Activated CD8-positive, alpha-beta T cell treated with anti-CD3 and anti-CD28 coated beads for 36 hours (primary cell): Measurements from ENCODE around the gene PTPN7. TPM values are rescaled to one million over a fixed set of nuclear protein-coding genes. Genes with fewer than 3 reads are reported as not detected.
A peak's percentile ranks its signal among the peaks of the same experiment; 100 is the strongest.
"Not testable (repeated sequence)": the region's sequence is repeated elsewhere in the genome, so short reads cannot be mapped to it uniquely, and the experiment has no call there.

Experiments used
- ATAC-seq: fragments of 200-7000 bp; cut with Tn5 transposase; one replicate; pipeline ENCODE4 v1.10.0; 2021; ENCODE audit warnings: mild to moderate bottlenecking, moderate library complexity
- CTCF ChIA-PET: fragments of 350-600 bp; sonication (Branson Sonifier 250); formaldehyde crosslinking; loops from one replicate; lab custom pipeline; 2021; ENCODE audit warnings: antibody characterized with exemption; lab: Charles Lee
- POLR2A ChIA-PET: fragments of 350-600 bp; sonication (Branson Sonifier 250); formaldehyde crosslinking; loops from one replicate; lab custom pipeline; 2021; ENCODE audit warnings: antibody characterized with exemption; lab: Charles Lee
- DNase-seq: peaks from one replicate; pipeline ENCODE4 v3.0.0-alpha.2; 2020
- H3K27ac Mint-ChIP-seq: one replicate; pipeline ENCODE4 v1.8.0; 2021; ENCODE audit warnings: mild to moderate bottlenecking, mixed read lengths
- H3K27me3 Mint-ChIP-seq: one replicate; pipeline ENCODE4 v1.8.0; 2021; ENCODE audit warnings: mixed read lengths
- H3K36me3 Mint-ChIP-seq: one replicate; pipeline ENCODE4 v1.8.0; 2021; ENCODE audit warnings: low read depth, mixed read lengths
- H3K4me1 Mint-ChIP-seq: one replicate; pipeline ENCODE4 v1.8.0; 2021; ENCODE audit warnings: low read depth, mixed read lengths
- H3K4me3 Mint-ChIP-seq: one replicate; pipeline ENCODE4 v1.8.0; 2021; ENCODE audit warnings: mild to moderate bottlenecking, moderate library complexity, mixed read lengths
- H3K9me3 Mint-ChIP-seq: one replicate; pipeline ENCODE4 v1.8.0; 2021; ENCODE audit warnings: mixed read lengths
- intact Hi-C: fragments of 100-400 bp; cut with micrococcal nuclease; formaldehyde crosslinking; loops from one replicate; pipeline ENCODE4 v1.10.0; 2022
- total RNA-seq, 2 experiments: library from RNA; stranded (reverse); gene quantifications; one replicate each; pipeline ENCODE4 v1.2.3, GENCODE V29; 2021
- TF ChIP-seq, protein P1 (sequence below): fragments of 200-600 bp; IDR thresholded peaks from one replicate; pipeline ENCODE4 v1.8.0; 2022; ENCODE audit warnings: antibody characterized with exemption, mild to moderate bottlenecking

The PTPN7 gene
- total RNA-seq, 2 experiments from 2014 or later = 195 to 200 TPM

DNA sequence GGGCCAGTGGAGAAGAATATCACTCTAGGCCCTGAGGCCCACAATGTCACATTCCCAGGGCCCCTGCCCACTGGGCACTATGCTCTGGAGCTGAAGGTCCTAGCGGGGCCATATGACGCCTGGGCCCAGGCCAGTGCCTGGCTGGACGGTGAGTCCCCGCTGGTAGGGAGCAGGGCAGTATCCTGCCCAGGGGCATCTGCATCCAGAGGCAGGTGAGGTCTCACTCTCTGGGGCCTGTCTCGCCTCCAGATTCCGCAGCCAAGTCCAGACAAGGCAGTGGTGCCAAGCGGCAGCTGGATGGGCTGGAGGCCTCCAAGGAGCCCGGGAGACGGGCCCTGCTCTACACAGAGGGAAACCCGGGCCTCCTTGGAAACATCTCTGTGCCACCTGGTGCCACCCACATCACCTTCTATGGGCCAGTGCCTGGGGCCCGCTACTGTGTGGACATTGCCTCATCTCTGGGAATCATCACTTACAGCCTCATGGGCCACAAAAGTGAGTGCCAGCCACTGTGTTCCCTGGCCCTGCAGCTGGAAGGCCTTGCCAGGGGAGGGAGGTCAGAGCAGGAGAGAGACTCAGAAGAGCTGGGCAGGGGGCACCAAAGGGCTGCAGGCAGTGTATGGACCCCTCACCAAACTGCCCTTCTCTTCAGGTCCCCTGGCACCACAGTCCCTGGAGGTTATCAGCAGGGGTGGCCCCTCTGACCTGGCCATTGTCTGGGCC lies 11.1 kb upstream of the PTPN7 start:
- ATAC-seq (peak; percentile 47), DNase-seq (no peak)
- H3K27me3 Mint-ChIP-seq = no peaks in the 10 kb centered on the region
- ChIA-PET CTCF (interaction anchor here (1.3 kb wide), 1 partner anchor 9 kb away, joined by 3 read pairs; no protein-coding TSS in a partner anchor), POLR2A (interaction anchor here (1.3 kb wide), 1 partner anchor 9 kb away, joined by 5 read pairs; no protein-coding TSS in a partner anchor)
- H3K4me1 Mint-ChIP-seq = peaks cover 10% of the 10 kb centered on the region
- H3K4me3 Mint-ChIP-seq = no peak overlapping the region
- no peaks in the 10 kb centered on the region for H3K36me3 Mint-ChIP-seq
- TF ChIP-seq, protein P1, sequence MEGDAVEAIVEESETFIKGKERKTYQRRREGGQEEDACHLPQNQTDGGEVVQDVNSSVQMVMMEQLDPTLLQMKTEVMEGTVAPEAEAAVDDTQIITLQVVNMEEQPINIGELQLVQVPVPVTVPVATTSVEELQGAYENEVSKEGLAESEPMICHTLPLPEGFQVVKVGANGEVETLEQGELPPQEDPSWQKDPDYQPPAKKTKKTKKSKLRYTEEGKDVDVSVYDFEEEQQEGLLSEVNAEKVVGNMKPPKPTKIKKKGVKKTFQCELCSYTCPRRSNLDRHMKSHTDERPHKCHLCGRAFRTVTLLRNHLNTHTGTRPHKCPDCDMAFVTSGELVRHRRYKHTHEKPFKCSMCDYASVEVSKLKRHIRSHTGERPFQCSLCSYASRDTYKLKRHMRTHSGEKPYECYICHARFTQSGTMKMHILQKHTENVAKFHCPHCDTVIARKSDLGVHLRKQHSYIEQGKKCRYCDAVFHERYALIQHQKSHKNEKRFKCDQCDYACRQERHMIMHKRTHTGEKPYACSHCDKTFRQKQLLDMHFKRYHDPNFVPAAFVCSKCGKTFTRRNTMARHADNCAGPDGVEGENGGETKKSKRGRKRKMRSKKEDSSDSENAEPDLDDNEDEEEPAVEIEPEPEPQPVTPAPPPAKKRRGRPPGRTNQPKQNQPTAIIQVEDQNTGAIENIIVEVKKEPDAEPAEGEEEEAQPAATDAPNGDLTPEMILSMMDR = no peak
- intact Hi-C loops = no loop called here
- H3K27ac Mint-ChIP-seq = no peak overlapping the region
- no peaks in the 10 kb centered on the region for H3K9me3 Mint-ChIP-seq

DNA sequence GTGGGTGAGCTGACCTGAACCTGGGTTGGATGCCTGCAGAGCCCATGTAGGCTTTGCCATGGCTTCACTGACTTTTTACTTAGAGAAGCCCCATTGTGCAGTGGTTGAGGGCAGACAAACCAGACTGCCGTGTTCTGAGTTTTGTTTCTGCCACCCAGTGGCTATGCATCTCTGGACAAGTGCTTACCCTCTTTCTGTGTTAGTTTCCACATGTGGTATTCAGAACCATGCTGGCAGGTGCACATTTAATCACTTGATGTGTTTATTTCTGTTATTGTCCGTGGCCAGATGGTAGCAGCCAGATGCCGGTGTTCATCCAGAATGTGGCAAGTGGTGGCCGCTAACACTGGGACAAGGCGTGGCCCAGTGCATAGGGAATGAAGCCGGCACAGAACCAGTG lies 10.3 kb upstream of the PTPN7 start:
- Mint-ChIP-seq H3K4me1 (peaks cover 17% of the 10 kb centered on the region), H3K4me3 (no peak overlapping the region), H3K36me3 (no peaks in the 10 kb centered on the region), H3K27ac (no peak overlapping the region), H3K27me3 (no peaks in the 10 kb centered on the region), H3K9me3 (no peaks in the 10 kb centered on the region)
- TF ChIP-seq, protein P1 = no peak
- ChIA-PET CTCF (interaction anchor here (0.6 to 1.3 kb wide), 3 partner anchors 9 to 35 kb away, joined by 3 read pairs; partner anchors contain the start of gene PTPN7), POLR2A (interaction anchor here (1.3 kb wide), 1 partner anchor 9 kb away, joined by 5 read pairs; no protein-coding TSS in a partner anchor)
- intact Hi-C loops = no loop called here
- no peak for ATAC-seq
- DNase-seq = peak; percentile 28

DNA sequence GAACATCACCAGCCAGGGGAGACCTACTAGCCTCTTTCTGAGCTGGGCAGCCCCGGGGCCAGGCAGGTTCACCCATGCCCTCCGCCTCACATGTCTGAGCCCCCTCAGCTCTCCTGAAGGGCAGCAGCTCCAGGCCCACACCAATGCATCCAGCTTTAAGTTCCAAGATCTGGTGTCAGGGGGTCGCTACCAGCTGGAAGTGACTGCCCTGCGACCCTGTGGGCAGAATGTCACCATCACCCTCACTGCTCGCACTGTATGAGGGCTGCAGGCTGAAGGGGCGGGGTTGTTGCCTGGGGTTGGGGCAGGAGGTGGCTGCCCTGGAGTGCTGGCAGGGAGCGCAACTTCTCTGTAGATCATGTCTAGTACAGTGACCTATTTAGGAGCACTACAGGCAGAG lies 8.5 kb upstream of the PTPN7 start:
- POLR2A ChIA-PET = interaction anchor here (1.3 kb wide), 1 partner anchor 9 kb away, joined by 3 read pairs; the partner anchor contains the start of gene PTPN7
- H3K4me1 Mint-ChIP-seq = peaks cover 27% of the 10 kb centered on the region
- intact Hi-C loops = no loop called here
- H3K9me3 Mint-ChIP-seq = no peaks in the 10 kb centered on the region
- no peak for ATAC-seq
- no peaks in the 10 kb centered on the region for H3K36me3 Mint-ChIP-seq
- DNase-seq = no peak
- H3K27me3 Mint-ChIP-seq = no peaks in the 10 kb centered on the region
- no peak overlapping the region for H3K27ac Mint-ChIP-seq
- H3K4me3 Mint-ChIP-seq = no peak overlapping the region
- TF ChIP-seq, protein P1 = no peak
- CTCF ChIA-PET = interaction anchor here (1.0 kb wide), 1 partner anchor 14 kb away, joined by 4 read pairs; no protein-coding TSS in a partner anchor

DNA sequence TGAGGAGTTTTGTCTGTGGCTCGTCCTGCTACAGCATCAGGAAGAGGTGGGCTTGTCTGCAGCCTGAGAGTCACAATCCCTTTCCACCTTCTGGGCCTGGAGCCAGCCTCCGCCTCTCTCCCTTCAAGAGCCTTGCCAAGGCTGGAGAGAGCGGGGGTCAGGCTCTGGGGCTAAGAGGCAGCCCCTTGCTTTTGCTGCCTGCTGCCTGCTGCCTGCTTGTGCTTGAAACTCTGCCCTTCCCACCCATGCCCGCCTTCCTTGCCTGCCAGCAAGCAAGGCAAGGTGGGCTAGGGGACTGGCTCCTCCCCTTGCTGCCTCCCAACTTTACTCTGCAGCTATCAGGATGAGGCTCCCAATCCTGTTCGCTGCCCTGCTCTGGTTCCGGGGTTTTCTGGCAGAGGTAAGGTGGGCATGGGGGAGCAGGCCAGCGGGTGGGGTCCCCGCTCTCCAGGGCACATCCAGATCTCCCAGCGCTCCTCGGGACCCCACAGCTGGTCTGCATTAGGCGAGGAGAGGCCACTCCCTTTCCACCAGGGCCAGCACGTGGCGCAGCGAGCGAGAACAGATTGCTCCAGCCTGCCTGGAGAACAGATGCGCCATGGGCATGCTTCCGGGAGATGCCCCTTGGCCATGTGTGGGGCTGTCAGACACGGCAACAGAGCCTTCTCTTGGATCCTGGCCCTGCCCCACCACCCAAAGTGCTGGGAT lies 7.5 kb upstream of the PTPN7 start:
- POLR2A ChIA-PET = no interaction called here

DNA sequence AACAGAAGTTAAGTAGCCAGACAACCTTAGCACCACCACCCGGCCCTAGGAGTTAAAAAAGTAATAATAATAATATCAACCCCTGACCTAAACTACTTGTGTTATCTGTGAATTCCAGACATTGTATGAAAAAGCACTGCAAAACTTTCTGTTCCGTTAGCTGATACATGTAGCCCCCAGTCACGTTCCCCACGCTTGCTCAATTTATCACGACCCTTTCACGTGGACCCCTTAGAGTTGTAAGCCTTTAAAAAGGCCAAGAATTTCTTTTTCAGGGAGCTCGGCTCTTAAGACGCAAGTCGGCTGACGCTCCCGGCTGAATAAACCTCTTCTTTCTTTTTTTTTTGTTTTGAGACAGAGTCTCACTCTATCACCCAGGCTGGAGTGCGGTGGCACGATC lies 6.7 kb upstream of the PTPN7 start:
- H3K9me3 Mint-ChIP-seq, POLR2A ChIA-PET, H3K27me3 Mint-ChIP-seq, DNase-seq, intact Hi-C loops, H3K36me3 Mint-ChIP-seq, H3K27ac Mint-ChIP-seq, H3K4me3 Mint-ChIP-seq, ATAC-seq: not testable (repeated sequence)
- H3K4me1 Mint-ChIP-seq = peaks cover 45% of the 10 kb centered on the region
- CTCF ChIA-PET = interaction anchor here (2.3 to 2.6 kb wide), 2 partner anchors 12 to 22 kb away, joined by 7 to 16 read pairs; no protein-coding TSS in a partner anchor

More for the DNA sequence above, 7.5 kb upstream of the PTPN7 start:
- Mint-ChIP-seq H3K4me1 (peaks cover 37% of the 10 kb centered on the region), H3K4me3 (no peak overlapping the region), H3K27me3 (no peaks in the 10 kb centered on the region), H3K36me3 (no peaks in the 10 kb centered on the region), H3K27ac (no peak overlapping the region), H3K9me3 (no peaks in the 10 kb centered on the region)
- no peak for DNase-seq
- intact Hi-C loops = no loop called here
- CTCF ChIA-PET = interaction anchor here (2.3 kb wide), 1 partner anchor 21 kb away, joined by 7 read pairs; no protein-coding TSS in a partner anchor
- TF ChIP-seq, protein P1 = no peak
- ATAC-seq = no peak
